Measurements from ENCODE around the gene ADGRG3.

The ADGRG3 gene

DNA sequence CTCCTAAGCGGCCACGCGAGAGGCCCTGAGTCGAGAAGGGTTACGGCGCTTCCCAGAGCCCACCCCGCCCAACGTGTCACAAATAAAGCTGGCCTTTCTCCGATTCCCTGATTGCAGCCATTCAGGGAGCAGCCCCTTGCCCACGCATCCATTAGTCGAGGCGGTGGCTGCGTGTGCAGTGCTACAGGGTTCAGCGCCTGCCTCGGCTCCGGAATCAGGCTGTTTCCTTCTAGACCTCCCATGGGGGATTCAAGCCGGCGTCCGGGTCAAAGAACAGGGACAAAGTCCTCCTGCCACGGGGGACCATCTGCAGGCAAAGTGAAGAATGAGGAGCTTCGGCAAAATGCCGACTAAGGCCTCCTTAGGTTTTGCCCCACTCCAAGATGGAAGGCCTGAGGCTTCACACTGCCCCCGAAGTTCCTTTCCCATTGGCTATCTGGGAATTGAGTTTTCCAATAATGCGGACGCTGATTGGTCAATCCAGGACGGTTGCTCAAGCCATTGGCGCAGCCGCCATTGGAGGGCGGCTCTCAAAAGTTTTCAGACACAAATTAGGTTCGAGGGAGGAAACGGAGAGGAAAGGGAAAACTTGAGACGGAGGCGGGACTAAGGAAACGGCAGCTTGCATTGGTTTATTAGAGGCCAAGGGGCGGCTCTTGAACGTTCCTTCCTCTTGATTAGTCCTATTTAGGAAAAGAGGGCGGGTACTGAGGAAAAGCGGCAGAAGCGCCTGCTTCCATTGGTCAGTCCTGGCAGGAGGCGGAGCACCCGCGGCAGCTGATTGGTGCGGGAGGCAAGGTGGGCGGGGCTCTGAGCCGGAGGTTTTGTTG lies 67.0 kb downstream of the ADGRG3 start:
- TF ChIP-seq, protein P1, sequence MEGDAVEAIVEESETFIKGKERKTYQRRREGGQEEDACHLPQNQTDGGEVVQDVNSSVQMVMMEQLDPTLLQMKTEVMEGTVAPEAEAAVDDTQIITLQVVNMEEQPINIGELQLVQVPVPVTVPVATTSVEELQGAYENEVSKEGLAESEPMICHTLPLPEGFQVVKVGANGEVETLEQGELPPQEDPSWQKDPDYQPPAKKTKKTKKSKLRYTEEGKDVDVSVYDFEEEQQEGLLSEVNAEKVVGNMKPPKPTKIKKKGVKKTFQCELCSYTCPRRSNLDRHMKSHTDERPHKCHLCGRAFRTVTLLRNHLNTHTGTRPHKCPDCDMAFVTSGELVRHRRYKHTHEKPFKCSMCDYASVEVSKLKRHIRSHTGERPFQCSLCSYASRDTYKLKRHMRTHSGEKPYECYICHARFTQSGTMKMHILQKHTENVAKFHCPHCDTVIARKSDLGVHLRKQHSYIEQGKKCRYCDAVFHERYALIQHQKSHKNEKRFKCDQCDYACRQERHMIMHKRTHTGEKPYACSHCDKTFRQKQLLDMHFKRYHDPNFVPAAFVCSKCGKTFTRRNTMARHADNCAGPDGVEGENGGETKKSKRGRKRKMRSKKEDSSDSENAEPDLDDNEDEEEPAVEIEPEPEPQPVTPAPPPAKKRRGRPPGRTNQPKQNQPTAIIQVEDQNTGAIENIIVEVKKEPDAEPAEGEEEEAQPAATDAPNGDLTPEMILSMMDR (IDR thresholded peaks at IDR 0.05; ENCODE audit: low read depth, low read length): no peak
- peak overlapping the region; percentile 80 for H3K4me3 ChIP-seq (ENCODE audit: low read depth, low read length)
- peak; percentile 100 for DNase-seq (ENCODE audit: low read depth, low spot score)
- in situ Hi-C loops (cut with HindIII; ENCODE audit: low sequenced_read_pairs): no loop called here

DNA sequence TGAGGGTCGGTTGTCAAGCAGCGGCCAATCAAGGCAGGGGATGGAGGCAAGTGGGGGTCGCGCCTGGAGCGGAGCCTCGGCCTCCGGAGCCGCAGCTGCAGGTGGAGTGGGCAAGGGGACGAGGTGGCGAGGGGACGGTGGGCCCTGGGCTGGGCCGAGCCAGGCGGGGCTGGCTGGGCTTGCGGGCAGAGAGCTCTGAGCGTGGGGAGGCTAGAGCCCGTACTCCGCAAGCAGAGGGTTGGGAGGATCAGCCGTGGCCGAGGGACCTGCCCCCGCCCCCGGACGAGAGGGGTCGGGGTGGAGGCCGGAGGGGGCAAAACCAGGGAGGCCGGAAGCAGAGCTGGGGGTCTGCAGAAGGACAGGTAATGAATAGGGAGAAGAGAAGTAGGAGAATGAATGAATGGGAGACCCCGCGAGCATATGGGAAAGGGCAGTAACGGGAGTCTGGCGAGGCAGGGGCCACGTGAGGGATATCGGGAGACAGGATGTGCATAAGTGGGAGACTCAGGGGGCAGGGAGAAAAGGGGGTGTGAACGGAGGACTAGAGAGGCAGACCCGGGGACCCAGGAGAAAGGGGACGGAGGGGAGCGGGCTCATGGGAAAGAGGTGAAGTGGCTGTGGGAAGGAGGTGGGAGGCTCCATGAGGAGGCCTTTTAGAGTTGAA lies 67.8 kb downstream of the ADGRG3 start, which contains the start of gene KATNB1:
Gene KATNB1, plus strand, starts transcription at position 16 of the 664 bp plus-strand sequence. CDS start 1,474 bp downstream, outside the sequence.
- TF ChIP-seq, protein P1 (IDR thresholded peaks at IDR 0.05; ENCODE audit: low read depth, low read length): no peak
- in situ Hi-C loops (cut with HindIII; ENCODE audit: low sequenced_read_pairs): no loop called here
- no peak for DNase-seq (ENCODE audit: low read depth, low spot score)
- peak within 1 kb of the TSS; percentile 80 for H3K4me3 ChIP-seq (ENCODE audit: low read depth, low read length)

DNA sequence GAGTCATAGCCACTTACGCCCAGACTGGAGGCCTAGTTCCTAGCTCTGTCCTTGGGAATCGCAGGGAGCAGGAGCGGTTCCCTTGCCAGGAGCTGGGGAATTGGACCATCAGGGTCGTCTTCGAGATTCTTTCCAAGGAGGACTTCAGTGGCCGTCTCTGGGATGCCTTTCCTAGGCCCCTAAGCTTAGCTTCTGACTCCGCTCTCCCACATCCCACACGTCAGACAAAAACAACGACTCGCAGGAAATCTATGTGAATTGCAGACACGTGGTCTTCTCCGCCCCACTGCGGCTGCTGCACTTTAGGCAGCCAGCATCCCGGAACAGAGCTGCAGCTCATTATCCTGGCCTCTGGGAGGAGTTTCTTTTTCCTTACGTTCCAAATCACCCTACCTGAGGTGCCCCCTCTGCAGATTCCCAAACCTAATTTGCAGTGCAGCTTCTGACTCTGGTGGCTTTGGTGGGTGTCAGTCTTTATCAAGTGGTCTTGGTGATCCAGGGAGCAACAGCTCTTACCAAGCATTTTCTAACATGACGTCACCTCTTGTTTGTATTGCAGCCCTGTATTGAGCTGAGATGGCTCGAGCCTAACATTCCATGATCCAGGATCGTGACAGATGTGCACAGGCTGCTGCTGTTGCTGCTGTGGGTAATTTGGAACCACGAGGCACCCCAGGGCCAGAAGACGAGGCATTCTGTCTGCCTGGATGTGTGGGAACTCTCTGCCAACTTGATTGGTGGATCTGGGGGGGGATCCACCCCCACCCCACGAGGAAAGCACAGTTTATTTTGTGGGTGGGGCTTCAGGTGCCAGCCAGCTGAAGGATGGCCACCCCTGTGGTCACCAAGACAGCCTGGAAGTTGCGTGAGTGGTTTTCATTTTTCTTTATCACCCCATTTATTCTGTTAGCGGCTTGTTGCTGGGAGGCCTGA lies 68.6 kb downstream of the ADGRG3 start:
- peak overlapping the region; percentile 75 for H3K4me3 ChIP-seq (ENCODE audit: low read depth, low read length)
- TF ChIP-seq, protein P1 (IDR thresholded peaks at IDR 0.05; ENCODE audit: low read depth, low read length): peak; percentile 32
- peak; percentile 73 for DNase-seq (ENCODE audit: low read depth, low spot score)
- in situ Hi-C loops (cut with HindIII; ENCODE audit: low sequenced_read_pairs): no loop called here

DNA sequence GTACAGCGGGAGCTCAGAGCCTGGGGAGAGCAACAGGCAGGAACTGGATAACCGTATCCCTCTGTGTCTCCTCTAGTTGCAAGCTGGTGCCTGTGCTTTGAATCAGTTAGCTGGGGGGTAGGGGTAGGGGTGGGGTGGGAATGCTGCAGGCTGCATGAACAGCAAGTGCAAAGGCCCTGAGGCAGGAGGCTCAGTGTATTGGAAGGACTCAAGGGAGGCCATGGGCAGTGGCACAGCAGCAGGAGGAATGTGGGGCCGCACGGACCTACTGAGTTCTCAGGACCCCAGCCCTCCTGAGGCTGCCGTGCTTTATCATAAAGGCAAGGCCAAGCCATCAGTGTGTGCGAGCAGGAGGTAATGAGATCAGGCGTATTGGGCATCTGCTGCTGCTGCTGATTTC lies 70.7 kb downstream of the ADGRG3 start:
- TF ChIP-seq, protein P1 (IDR thresholded peaks at IDR 0.05; ENCODE audit: low read depth, low read length): no peak
- no peak for DNase-seq (ENCODE audit: low read depth, low spot score)
- H3K4me3 ChIP-seq (ENCODE audit: low read depth, low read length): no peak overlapping the region
- in situ Hi-C loops (cut with HindIII; ENCODE audit: low sequenced_read_pairs): no loop called here
